Measurements from ENCODE around the gene ATP2B2.

The ATP2B2 gene

GRCh38 chr3:10289787-10290355 lies 215.5 kb downstream of the ATP2B2 start:
- DNase-seq, result no peak

GRCh38 chr3:10289077-10289476 lies 216.3 kb downstream of the ATP2B2 start:
- no peak for DNase-seq

DNA sequence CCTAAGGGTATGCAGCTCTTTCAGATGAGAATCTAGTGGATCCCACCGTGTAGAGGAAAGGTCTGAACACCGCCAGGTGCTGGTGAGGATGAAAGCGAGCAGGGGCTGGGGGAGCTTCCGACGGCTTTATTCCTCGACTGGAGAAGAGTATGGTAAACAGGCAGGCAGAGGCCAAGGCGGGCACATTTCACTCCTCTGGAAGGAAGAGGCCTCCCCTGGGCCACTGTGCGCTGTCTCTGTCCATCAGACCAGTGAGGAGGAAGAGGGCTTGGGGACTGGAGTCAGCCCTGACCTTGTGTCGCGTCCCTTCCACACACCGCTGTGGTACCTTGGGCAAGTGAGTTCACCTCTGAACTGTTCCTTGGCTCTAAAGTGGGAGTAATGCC lies 216.8 kb downstream of the ATP2B2 start:
- DNase-seq, result no peak

- DNase-seq, result no peak
Observed at GRCh38 chr3:10287936-10288574, 217.3 kb downstream of the ATP2B2 start.

DNA sequence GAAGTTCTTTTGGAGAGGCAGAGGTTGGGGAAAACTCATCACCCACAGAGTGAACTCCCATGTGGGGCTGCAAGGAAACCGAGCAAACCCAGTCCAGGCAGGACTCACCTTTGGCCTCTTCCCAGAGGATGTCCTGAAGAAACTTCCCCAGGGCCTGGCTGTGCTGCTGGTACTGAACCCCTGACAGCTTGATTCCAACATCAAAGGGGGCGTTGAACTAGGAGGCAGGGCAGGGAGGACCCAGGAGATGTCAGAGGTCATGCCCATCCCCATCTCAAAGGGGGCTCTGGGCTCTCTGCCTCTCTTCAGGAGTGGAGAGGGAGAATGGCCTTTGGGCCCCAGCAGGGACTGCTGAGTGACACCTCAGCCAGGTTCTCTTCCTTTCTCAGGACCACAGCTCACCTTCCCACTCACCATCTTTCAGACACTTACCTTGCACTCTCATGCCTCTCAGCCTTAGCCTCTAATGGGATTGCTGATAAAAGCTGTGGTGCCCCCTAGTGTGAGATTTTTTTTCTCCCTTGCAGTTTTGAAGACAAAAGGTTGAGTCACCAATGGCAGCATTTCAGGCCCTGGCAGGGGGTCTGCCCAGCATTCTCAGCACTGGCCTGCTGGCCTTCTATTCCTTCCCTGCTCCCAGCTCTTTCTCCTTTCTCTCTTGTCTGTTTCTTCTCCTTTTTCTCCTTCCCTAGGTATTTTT lies 218.6 kb downstream of the ATP2B2 start:
- DNase-seq, result no peak

GRCh38 chr3:10286133-10286524 lies 219.3 kb downstream of the ATP2B2 start:
- DNase-seq, result no peak

DNA sequence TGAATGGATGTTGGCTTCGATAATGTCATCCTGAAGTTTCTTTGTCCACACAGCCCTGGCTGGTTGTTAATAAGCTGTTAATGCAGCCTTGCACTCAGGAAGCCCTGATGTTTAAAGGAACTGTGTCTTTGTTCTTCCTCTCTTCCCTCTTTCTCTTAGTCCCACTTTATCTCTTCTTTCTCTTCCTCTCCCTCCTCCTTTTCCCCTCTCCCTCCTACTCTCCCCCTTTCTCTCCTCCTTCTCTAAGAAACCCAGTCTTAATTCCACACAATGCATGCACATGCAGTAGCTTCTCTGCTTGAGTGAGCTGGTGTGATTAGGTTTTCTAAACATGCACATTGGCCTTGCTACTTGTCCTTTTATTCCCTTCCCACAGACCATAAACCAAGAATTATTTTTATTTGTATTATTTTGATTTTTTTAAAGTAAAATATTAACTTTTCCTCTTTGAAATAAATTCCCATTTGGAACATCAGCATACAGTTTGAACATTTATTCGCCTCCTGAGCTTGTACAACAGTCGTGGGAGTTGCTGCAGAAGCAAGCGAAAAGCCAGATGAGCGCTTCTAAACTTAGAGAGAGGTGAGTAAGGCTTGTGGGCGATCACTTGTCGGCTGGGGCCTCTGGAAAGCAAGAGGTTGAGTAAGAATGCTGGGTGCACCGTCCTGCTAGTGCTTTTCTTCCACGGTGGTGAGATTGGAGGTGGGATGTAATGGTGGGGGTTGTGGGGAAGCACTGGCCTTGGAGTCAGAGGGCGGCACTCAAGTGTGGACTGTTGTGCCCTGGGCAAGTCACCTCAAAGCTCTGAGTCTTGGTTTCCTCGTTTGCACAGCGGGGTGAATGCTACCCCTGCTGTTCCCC lies 219.9 kb downstream of the ATP2B2 start:
- DNase-seq, result no peak

- DNase-seq, result no peak
Observed at GRCh38 chr3:10284496-10284895, 220.9 kb downstream of the ATP2B2 start.

DNA sequence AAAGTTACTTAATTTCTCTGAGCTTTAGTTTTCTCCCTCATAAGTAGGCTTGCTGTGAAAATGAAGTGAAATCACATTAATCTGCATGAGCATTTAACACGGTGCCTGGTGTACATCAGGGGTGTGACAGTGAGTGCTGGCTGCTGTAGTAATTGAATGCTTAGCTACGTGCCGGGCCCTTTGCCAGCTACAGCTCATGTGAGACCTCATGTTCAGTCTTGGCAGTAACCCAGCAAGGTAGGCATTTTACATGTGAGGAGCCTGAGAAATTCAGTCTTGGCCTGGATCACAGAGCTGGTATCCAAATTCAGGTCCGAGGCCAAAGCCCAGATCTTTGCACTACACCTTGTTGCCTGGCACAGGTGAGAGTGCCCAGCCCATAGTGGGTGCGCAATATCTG lies 221.7 kb downstream of the ATP2B2 start:
- DNase-seq, result no peak

DNA sequence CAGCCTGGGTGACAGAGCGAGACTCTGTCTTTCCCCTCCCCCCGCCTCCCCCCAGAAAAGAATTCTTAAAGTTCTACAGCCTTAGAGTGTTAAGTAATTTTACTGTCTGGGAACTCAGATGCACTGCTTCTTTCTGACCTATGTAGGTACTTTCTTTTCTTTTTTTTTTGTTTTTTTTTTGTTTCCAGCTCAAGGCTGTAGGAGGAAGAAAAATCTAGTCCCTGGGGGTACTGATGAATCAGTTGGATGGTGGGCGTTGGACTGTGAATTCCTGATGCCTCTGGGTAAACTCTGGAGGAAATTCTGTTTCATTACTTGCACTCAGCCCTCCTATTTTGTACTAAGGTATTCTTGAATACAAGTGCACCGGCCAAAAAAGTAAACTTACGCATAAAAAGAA lies 223.4 kb downstream of the ATP2B2 start:
- no peak for DNase-seq

DNA sequence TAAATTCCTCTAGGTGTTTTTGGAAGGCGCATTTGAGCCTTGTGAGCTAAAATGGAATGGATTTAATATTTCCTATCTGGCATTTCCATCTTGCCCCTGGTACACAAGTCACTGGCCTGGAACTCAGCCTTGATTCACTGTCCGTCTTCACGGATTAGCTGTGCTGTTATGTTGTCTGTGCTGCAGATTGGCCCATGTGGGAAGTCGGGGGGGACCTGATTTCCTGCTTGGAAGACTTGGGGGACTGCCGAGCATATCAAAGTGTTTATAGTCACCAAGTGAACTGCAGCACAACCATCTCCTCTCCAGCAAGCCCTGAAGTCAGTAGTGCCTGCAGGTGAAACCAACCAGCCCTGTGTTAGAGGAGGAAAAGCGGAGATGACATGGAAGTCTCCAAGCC lies 224.8 kb downstream of the ATP2B2 start:
- DNase-seq, result no peak

GRCh38 chr3:10280177-10280529 lies 225.2 kb downstream of the ATP2B2 start:
- no peak for DNase-seq

- no peak for DNase-seq
Observed at GRCh38 chr3:10279384-10280176, 225.8 kb downstream of the ATP2B2 start.

DNA sequence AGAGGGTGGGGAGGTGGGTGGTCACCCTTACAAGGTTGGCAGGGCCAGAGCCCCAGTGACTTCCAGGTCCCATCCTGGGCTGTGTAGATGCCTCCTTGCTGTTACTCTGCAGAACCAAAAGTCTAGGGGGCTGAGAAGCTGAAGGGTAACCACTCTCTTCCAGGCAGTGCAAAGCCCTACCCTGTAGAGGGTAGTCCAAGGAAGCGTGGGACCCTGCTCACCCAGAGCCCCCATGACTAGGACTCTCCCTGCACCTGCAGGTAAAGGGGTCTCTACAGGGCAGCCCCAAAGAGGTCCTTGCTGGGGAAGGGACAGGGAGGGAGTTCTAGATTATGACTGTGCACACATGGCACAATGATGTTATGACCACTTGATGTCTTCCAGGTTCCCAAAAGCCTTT lies 226.9 kb downstream of the ATP2B2 start:
- DNase-seq, result no peak

DNA sequence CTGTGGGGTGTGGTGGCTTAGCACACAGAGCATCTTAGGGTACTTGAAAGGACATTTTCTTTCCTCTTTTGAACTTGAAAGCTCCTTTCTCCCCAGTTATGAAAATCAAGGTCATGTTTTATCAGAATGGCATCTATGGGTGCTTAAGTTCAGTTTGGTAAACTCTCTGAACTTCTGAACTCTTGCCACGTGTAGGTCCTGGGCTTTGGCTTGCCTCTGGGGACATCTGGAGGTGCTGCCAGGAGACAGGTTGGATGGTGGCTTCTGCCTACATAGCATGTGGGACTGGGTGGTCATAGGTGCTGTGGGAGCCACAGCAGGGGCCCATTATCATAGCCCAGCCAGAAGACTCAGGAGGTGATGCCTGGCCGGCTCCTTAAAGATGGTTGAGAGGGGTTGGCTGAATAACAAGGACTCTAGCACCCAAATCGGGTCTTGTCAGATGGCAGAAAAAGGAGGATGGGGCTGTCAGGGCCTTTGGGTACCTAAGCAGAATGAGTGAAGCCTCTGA lies 228.2 kb downstream of the ATP2B2 start:
- DNase-seq, result no peak

GRCh38 chr3:10274601-10275000 lies 230.8 kb downstream of the ATP2B2 start:
- DNase-seq, result no peak
